DMS53 (cell line): ENCODE results near the gene TRAF6.
"Not testable (repeated sequence)": the region's sequence is repeated elsewhere in the genome, so short reads cannot be mapped to it uniquely, and the experiment has no call there.

ENCODE experiments used
- DNase-seq: peaks from one replicate; lab custom pipeline; 2025; lab: John Stamatoyannopoulos, UW

The TRAF6 gene

GRCh38 chr11:36493332-36493731, 16.7 kb downstream of the TRAF6 start:
- no peak for DNase-seq

DNA sequence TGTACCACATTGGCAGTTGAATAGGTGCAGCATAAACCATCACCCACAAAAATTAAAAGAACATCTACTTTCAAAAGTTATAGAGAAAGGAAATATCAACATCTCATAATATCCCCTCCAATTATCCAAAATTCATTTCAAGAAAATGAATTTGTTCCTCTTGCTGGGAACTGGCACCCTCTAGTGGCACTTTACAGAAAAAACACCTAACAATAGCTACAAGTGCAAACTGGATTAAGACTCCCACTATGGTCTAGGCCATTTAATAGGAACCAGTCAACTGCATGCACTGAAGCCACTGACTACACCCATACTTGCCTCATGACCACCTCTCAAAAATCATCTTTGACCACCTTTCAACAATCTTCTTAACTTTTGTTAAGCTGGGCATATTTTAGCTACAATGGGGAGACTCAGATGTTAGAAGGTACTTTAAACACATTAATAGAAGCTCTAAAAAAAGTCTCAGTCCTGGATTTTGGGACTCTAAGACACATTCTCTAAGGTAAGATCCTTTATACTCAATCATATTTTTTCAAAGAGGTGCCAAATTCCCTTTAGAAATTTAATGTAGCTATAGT, 17.3 kb downstream of the TRAF6 start:
- DNase-seq: peak; percentile 60

GRCh38 chr11:36490026-36490806, 19.9 kb downstream of the TRAF6 start:
- DNase-seq: no peak

- no peak for DNase-seq
Observed at GRCh38 chr11:36488096-36488495, 22.0 kb downstream of the TRAF6 start.

DNA sequence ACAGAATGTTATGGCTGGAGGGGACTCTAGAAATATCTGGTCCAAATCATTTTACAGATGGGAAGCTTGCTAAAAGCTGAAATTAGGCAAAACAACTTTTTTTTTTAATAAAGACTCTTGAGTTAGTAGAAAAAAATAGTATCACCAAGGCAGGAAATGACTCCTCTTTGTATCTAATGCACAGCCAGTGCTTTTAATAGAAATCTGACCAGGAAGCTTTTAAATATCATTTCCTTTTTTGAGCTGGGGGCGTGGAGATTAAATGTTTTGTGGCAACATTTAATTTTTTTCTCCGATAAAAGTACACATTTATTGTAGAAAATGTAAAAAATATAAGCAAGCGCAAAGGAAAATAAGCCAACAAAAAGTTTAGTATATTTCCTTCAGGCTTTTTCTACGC, 22.5 kb downstream of the TRAF6 start:
- DNase-seq: no peak

GRCh38 chr11:36485298-36486002, 24.6 kb downstream of the TRAF6 start:
- DNase-seq: no peak

DNA sequence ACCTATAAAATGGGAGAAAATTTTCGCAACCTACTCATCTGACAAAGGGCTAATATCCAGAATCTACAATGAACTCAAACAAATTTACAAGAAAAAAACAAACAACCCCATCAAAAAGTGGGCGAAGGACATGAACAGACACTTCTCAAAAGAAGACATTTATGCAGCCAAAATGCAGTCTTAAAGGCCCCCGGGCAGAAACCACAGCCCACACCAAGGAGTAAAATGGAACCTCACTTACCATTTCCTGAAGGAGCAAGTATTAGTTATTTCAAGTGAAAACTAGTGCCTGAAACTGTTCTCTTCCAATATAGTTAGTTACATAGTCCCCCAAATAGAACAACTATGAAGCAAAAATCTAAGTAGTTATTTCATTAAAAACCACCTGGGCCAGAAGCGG, 27.0 kb downstream of the TRAF6 start:
- DNase-seq: not testable (repeated sequence)

- no peak for DNase-seq
Observed at GRCh38 chr11:36480833-36481232, 29.2 kb downstream of the TRAF6 start.

GRCh38 chr11:36478700-36479329, 31.3 kb downstream of the TRAF6 start:
- peak; percentile 72 for DNase-seq

DNA sequence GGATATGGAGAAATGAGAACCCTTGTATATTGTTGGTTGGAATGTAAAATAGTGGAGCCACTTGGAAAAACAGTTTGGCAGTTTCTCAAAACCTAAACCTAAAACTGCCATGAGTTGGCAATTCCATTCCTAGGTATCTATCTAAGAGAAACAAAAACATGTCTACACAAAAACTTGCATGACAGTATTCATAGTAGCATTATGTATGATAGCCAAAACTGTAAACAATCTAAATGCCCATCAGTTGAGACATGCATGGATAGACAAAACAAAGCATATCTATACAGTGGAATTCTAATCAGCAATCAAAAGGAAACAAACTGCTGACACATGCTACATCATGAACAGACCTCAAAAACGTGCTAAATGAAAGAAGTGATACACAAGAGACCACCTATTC, 34.9 kb downstream of the TRAF6 start:
- no peak for DNase-seq

DNA sequence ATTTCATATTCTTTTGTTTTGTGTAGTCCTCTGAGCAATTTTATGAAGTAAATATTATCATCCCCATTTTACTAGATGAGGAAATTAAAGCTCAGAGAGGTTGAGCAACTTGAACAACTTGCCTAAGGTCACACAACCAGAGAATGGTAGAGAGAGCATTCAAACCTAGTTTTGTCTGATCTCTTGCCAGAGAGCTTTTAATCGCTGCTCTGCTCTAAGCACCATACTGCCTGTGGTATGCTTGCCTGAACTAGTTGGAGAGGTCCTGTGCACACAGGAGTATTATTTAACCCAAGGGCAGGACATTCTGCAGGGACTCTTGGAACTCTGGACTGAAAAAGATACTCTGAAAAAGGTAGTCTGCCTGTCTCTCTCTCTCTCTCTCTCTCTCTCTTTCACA, 38.5 kb downstream of the TRAF6 start:
- DNase-seq: peak; percentile 6

GRCh38 chr11:36469881-36470802, 39.9 kb downstream of the TRAF6 start:
- DNase-seq: no peak

- DNase-seq: peak; percentile 53
Observed at GRCh38 chr11:36469063-36469462, 41.0 kb downstream of the TRAF6 start.

- peak; percentile 73 for DNase-seq
Observed at GRCh38 chr11:36467916-36468315, 42.2 kb downstream of the TRAF6 start.

DNA sequence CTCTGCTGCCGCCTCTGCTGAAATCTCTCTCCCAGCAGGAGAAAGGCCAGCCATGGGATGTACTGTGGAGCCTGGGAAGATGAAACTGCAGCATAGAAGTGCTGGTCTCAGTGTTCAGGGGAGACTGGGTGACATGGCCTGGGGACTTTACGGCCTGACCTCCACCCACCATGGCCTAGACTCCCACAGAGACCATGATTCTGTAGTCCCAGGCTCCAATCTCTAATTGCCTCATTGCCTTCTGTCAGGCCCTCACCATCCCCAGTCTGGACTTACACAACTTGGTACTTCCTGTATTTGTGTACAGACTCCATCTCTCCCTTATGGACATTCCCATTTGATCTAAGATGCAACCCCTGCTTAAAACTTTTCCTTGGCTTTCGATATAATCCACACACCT, 43.1 kb downstream of the TRAF6 start:
- peak; percentile 20 for DNase-seq

DNA sequence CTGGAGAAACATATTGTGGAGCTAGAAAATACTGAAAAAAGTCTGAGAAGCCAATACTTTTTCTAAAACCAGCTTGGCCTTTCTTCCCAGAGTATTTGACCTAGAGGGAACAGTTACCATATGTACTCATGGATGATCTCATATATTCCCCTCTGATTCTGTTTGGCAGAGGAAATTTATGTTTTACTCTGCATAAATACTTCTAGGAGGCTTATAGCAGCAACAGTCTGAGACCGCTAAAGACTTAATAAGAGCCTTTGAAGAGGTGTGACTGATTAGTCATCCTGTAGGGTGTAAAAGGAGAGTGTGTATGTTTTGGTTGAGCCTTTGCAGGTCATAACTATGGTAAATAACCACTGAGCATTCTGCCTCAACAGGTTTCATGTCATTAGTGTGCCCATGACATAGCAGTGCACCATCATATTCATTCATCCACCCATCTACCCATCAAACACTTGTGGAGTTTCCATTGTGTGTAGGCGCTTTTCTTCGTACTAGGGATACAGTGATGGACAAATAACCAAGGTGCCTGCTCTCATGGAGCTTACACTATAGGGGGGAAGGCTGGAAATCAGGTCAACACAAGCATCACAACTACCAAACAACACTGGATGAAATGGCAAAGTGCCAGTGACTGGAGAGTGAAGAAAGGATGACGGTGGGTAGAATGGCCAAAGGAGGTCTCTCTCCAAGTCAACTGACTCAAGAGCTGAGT, 44.5 kb downstream of the TRAF6 start:
- peak; percentile 77 for DNase-seq

DNA sequence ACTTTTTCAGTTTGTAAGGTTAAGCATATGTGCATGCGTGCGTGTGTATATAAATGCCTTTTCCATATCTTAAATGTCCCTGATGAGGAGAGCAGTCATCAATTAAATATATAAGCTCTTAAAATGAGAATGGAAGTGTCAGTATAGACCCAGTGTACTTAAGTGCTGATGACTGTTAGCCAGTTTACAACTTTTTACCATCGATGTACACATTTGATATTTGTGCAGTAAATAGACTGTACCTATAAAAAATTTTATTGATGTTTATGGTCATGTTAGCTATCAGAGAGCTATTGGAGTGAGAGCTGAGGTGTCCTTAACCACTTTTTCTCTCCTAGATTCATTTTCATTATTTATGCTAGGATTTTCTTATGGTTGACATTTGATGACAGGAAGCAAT, 45.4 kb downstream of the TRAF6 start:
- DNase-seq: no peak

DNA sequence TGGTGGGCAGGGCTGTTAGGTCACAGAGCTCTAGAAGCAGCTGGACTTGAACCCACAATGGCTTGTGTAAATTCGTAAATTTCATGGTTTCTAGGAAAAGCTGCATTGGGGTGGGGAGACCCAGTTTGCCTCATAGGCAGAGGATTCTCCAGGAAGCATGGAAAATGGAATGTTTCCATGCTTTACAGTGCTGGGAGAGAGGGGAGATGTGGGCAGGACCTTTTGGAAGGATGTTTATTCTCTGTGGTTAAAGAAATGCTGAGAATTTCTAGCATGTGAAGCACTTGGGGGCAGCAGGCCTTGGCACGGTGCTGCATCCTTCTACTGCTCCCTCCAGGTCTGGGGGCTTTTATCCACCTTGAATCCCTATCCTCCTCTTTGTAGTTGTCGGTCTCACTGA, 46.3 kb downstream of the TRAF6 start:
- no peak for DNase-seq

- no peak for DNase-seq
Observed at GRCh38 chr11:36462321-36462720, 47.8 kb downstream of the TRAF6 start.

DNA sequence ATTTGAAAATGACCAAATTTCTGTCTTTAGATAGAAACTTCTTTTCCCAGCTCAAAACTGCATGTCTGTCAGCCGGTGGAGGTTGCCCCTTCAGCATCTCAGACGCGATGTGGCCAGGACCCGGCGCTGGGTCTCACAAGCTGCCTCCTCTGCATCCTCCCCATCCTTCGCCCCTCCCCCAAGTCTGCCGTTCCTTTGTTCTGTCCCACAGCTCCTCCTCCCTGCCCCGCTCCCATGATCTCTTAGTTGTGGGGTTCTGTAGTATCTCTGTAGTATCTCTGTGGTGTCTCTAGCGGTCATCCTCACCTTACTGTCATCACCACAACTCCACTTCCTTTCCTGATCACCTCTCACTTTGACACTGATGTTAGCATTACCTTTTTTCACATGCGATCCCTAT, 49.9 kb downstream of the TRAF6 start:
- DNase-seq: no peak

- no peak for DNase-seq
Observed at GRCh38 chr11:36459046-36459445, 51.0 kb downstream of the TRAF6 start.
